Measurements from ENCODE around the gene MUC5B. TPM values are rescaled to one million over a fixed set of nuclear protein-coding genes. Genes with fewer than 3 reads are reported as not detected.
"Not testable (repeated sequence)": the region's sequence is repeated elsewhere in the genome, so short reads cannot be mapped to it uniquely, and the experiment has no call there.

The MUC5B gene
- total RNA-seq, 1 donor from 2014 or later: 1.2 TPM

- DNase-seq (ENCODE audit: low spot score): not testable (repeated sequence)
Observed at GRCh38 chr11:1189816-1190215, 33.0 kb upstream of the MUC5B start.

GRCh38 chr11:1191786-1192470, 30.9 kb upstream of the MUC5B start:
- DNase-seq (ENCODE audit: low spot score): not testable (repeated sequence)

GRCh38 chr11:1192741-1193325, 30.0 kb upstream of the MUC5B start:
- DNase-seq (ENCODE audit: low spot score): no peak

- DNase-seq (ENCODE audit: low spot score): no peak
Observed at GRCh38 chr11:1193326-1194230, 29.3 kb upstream of the MUC5B start.

- no peak for DNase-seq (ENCODE audit: low spot score)
Observed at GRCh38 chr11:1194231-1194976, 28.5 kb upstream of the MUC5B start.

GRCh38 chr11:1194977-1195681, 27.7 kb upstream of the MUC5B start:
- no peak for DNase-seq (ENCODE audit: low spot score)

- no peak for DNase-seq (ENCODE audit: low spot score)
Observed at GRCh38 chr11:1195682-1196515, 27.0 kb upstream of the MUC5B start.

- DNase-seq (ENCODE audit: low spot score): no peak
Observed at GRCh38 chr11:1196516-1197391, 26.1 kb upstream of the MUC5B start.

- no peak for DNase-seq (ENCODE audit: low spot score)
Observed at GRCh38 chr11:1197431-1197885, 25.4 kb upstream of the MUC5B start.

GRCh38 chr11:1197886-1198560, 24.8 kb upstream of the MUC5B start:
- no peak for DNase-seq (ENCODE audit: low spot score)

- DNase-seq (ENCODE audit: low spot score): no peak
Observed at GRCh38 chr11:1198561-1199240, 24.2 kb upstream of the MUC5B start.

GRCh38 chr11:1199241-1199750, 23.6 kb upstream of the MUC5B start:
- DNase-seq (ENCODE audit: low spot score): no peak

GRCh38 chr11:1199751-1200610, 22.9 kb upstream of the MUC5B start:
- DNase-seq (ENCODE audit: low spot score): no peak

- no peak for DNase-seq (ENCODE audit: low spot score)
Observed at GRCh38 chr11:1200611-1201191, 22.2 kb upstream of the MUC5B start.

- DNase-seq (ENCODE audit: low spot score): no peak
Observed at GRCh38 chr11:1201395-1202153, 21.3 kb upstream of the MUC5B start.

Data from umbilical cord (tissue), 2 donors.